ENCODE data around the gene DCAF7. TPM values are rescaled to one million over a fixed set of nuclear protein-coding genes. Genes with fewer than 3 reads are reported as not detected.

The DCAF7 gene
- polyA plus RNA-seq, 2 donors, result 9.1 to 16.0 TPM

GRCh38 chr17:63600569-63601438, 50.5 kb downstream of the DCAF7 start, which contains the start of gene TACO1:
TACO1 (plus strand) TSS chr17:63600895; CDS start chr17:63601084, 189 bp downstream.
- Histone ChIP-seq H3K4me3 (ENCODE audit: low read depth in 1 of 2, low read length in 2 of 2) (peak within 1 kb of the TSS; percentile 89 to 100), H3K36me3 (ENCODE audit: control insufficient read depth in 2 of 2, insufficient read depth in 2 of 2, low read length in 1 of 2) (peaks cover 0 to 6% of the 10 kb centered on the region in 2 donors), H3K27me3 (ENCODE audit: control insufficient read depth in 1 of 2, insufficient read depth in 2 of 2, low read length in 2 of 2) (no peaks in the 10 kb centered on the region), H3K9me3 (ENCODE audit: control insufficient read depth in 2 of 2, insufficient read depth in 1 of 2, low read depth in 1 of 2, low read length in 1 of 2) (no peaks in the 10 kb centered on the region), H3K27ac (ENCODE audit: low read depth in 2 of 2, low read length in 1 of 2) (peak within 1 kb of the TSS; percentile 83 to 86), H3K4me1 (ENCODE audit: control insufficient read depth in 2 of 2, insufficient read depth in 2 of 2, low read length in 1 of 2) (peaks cover 0 to 4% of the 10 kb centered on the region in 2 donors)
- WGBS, 2 donors, result 1% methylated on average over 47 to 61 of the region's 61 CpGs

DNA sequence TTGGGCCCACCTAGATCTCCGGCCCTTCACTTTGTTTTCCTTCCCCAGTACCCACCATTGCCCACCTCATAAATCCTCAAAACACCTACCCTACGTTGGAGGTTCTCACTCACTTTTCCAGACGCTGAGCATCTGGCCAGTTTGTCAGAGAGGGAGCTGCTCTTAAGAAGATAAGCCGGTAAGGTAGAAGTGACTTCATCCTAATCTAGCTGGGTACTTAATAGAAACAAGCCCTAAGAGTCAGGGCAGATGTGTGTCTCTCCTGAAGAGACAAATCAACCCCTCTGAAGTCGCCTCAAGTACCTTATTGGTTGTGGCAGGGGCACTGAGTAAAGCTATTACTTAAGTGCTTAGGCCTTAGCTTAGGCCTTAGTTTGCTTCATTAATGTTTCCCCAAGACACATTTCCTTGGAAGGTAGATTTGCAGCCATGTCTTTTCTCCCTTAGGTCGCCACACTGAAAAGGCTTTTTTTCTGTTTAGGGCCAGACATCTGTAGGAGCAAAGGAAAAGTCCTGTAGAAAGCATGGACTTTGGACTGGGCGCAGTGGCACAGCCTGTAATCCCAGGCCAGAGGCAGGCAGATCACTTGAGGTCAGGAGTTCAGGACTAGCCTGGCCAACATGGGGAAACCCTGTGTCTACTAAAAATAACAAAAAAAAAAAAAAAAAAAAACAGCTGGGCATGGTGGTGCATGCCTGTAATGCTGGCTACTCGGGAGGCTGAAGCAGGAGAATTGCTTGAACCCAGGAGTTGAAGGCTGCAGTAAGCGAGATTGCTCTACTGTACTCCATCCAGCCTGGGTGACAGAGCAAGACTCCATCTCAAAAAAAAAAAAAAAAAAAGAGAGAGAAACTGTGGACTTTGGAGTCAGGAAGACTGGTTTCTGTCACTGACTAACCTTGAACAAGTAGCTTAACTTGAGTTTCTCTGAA, 51.4 kb downstream of the DCAF7 start:
- peaks cover 3 to 9% of the 10 kb centered on the region in 2 donors for H3K36me3 ChIP-seq (ENCODE audit: control insufficient read depth in 2 of 2, insufficient read depth in 2 of 2, low read length in 1 of 2)
- WGBS, 2 donors, result 45 to 48% methylated on average over 9 of the region's 9 CpGs
- no peaks in the 10 kb centered on the region for H3K9me3 ChIP-seq (ENCODE audit: control insufficient read depth in 2 of 2, insufficient read depth in 1 of 2, low read depth in 1 of 2, low read length in 1 of 2)
- peaks cover 0 to 4% of the 10 kb centered on the region in 2 donors for H3K4me1 ChIP-seq (ENCODE audit: control insufficient read depth in 2 of 2, insufficient read depth in 2 of 2, low read length in 1 of 2)
- H3K4me3 ChIP-seq (ENCODE audit: low read depth in 1 of 2, low read length in 2 of 2), result peak overlapping the region; percentile 89 to 100
- peak overlapping the region in 1 of 2 donors; percentile 86 for H3K27ac ChIP-seq (ENCODE audit: low read depth in 2 of 2, low read length in 1 of 2)
- H3K27me3 ChIP-seq (ENCODE audit: control insufficient read depth in 1 of 2, insufficient read depth in 2 of 2, low read length in 2 of 2), result no peaks in the 10 kb centered on the region

- no peak overlapping the region for H3K27ac ChIP-seq (ENCODE audit: low read depth in 2 of 2, low read length in 1 of 2)
- WGBS, 2 donors, result 74 to 82% methylated on average over 6 of the region's 6 CpGs
- peaks cover 19 to 24% of the 10 kb centered on the region in 2 donors for H3K36me3 ChIP-seq (ENCODE audit: control insufficient read depth in 2 of 2, insufficient read depth in 2 of 2, low read length in 1 of 2)
These were observed 59.7 kb downstream of the DCAF7 start for GRCh38 chr17:63609816-63610573.

DNA sequence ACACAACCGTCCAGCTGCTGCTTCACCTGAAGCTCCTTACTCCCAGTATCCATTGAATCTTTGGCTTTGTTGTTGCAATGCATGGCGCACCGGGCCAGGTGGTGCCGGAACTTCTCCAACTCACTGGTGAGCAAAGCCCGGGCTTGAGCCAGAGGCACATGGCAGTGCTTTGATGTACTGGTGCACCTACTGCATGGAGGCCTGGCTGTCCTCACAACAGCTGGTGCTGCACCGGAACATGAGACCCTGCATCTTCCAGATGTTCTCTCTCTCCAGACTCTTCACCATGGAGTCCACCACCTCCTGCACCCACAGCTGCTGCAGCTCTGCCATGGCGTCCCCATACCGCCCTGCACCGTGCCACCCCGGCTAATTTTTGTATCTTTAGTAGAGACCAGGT, 60.6 kb downstream of the DCAF7 start:
- no peak overlapping the region for H3K27ac ChIP-seq (ENCODE audit: low read depth in 2 of 2, low read length in 1 of 2)
- no peaks in the 10 kb centered on the region for H3K4me1 ChIP-seq (ENCODE audit: control insufficient read depth in 2 of 2, insufficient read depth in 2 of 2, low read length in 1 of 2)
- H3K9me3 ChIP-seq (ENCODE audit: control insufficient read depth in 2 of 2, insufficient read depth in 1 of 2, low read depth in 1 of 2, low read length in 1 of 2), result no peaks in the 10 kb centered on the region
- H3K27me3 ChIP-seq (ENCODE audit: control insufficient read depth in 1 of 2, insufficient read depth in 2 of 2, low read length in 2 of 2), result no peaks in the 10 kb centered on the region
- peaks cover 18 to 19% of the 10 kb centered on the region in 2 donors for H3K36me3 ChIP-seq (ENCODE audit: control insufficient read depth in 2 of 2, insufficient read depth in 2 of 2, low read length in 1 of 2)
- 93 to 96% methylated on average over 10 of the region's 10 CpGs for WGBS, 2 donors
- no peak overlapping the region for H3K4me3 ChIP-seq (ENCODE audit: low read depth in 1 of 2, low read length in 2 of 2)

More at GRCh38 chr17:63609816-63610573, 59.7 kb downstream of the DCAF7 start:
- H3K9me3 ChIP-seq (ENCODE audit: control insufficient read depth in 2 of 2, insufficient read depth in 1 of 2, low read depth in 1 of 2, low read length in 1 of 2), result no peaks in the 10 kb centered on the region
- H3K27me3 ChIP-seq (ENCODE audit: control insufficient read depth in 1 of 2, insufficient read depth in 2 of 2, low read length in 2 of 2), result no peaks in the 10 kb centered on the region
- H3K4me3 ChIP-seq (ENCODE audit: low read depth in 1 of 2, low read length in 2 of 2), result no peak overlapping the region
- no peaks in the 10 kb centered on the region for H3K4me1 ChIP-seq (ENCODE audit: control insufficient read depth in 2 of 2, insufficient read depth in 2 of 2, low read length in 1 of 2)

- no peaks in the 10 kb centered on the region for H3K9me3 ChIP-seq (ENCODE audit: control insufficient read depth in 2 of 2, insufficient read depth in 1 of 2, low read depth in 1 of 2, low read length in 1 of 2)
- no peak overlapping the region for H3K4me3 ChIP-seq (ENCODE audit: low read depth in 1 of 2, low read length in 2 of 2)
- 68 to 77% methylated on average over 3 of the region's 3 CpGs for WGBS, 2 donors
- peaks cover 15% of the 10 kb centered on the region in 2 donors for H3K36me3 ChIP-seq (ENCODE audit: control insufficient read depth in 2 of 2, insufficient read depth in 2 of 2, low read length in 1 of 2)
- no peaks in the 10 kb centered on the region for H3K4me1 ChIP-seq (ENCODE audit: control insufficient read depth in 2 of 2, insufficient read depth in 2 of 2, low read length in 1 of 2)
- H3K27me3 ChIP-seq (ENCODE audit: control insufficient read depth in 1 of 2, insufficient read depth in 2 of 2, low read length in 2 of 2), result no peaks in the 10 kb centered on the region
- H3K27ac ChIP-seq (ENCODE audit: low read depth in 2 of 2, low read length in 1 of 2), result no peak overlapping the region
These were observed 61.1 kb downstream of the DCAF7 start for GRCh38 chr17:63611354-63611753.

- Histone ChIP-seq H3K4me3 (ENCODE audit: low read depth in 1 of 2, low read length in 2 of 2) (no peak overlapping the region), H3K27me3 (ENCODE audit: control insufficient read depth in 1 of 2, insufficient read depth in 2 of 2, low read length in 2 of 2) (no peaks in the 10 kb centered on the region), H3K27ac (ENCODE audit: low read depth in 2 of 2, low read length in 1 of 2) (no peak overlapping the region), H3K9me3 (ENCODE audit: control insufficient read depth in 2 of 2, insufficient read depth in 1 of 2, low read depth in 1 of 2, low read length in 1 of 2) (no peaks in the 10 kb centered on the region), H3K36me3 (ENCODE audit: control insufficient read depth in 2 of 2, insufficient read depth in 2 of 2, low read length in 1 of 2) (peaks cover under 1 to 3% of the 10 kb centered on the region in 2 donors), H3K4me1 (ENCODE audit: control insufficient read depth in 2 of 2, insufficient read depth in 2 of 2, low read length in 1 of 2) (no peaks in the 10 kb centered on the region)
- WGBS, 2 donors, result 88 to 93% methylated on average over 2 of the region's 2 CpGs
These were observed 63.4 kb downstream of the DCAF7 start for GRCh38 chr17:63613663-63614062.

- H3K4me3 ChIP-seq (ENCODE audit: low read depth in 1 of 2, low read length in 2 of 2), result peak overlapping the region; percentile 65 to 72
- no peaks in the 10 kb centered on the region for H3K9me3 ChIP-seq (ENCODE audit: control insufficient read depth in 2 of 2, insufficient read depth in 1 of 2, low read depth in 1 of 2, low read length in 1 of 2)
- H3K27me3 ChIP-seq (ENCODE audit: control insufficient read depth in 1 of 2, insufficient read depth in 2 of 2, low read length in 2 of 2), result no peaks in the 10 kb centered on the region
- H3K27ac ChIP-seq (ENCODE audit: low read depth in 2 of 2, low read length in 1 of 2), result peak overlapping the region; percentile 69 to 80
- 7 to 14% methylated on average over 7 to 10 of the region's 10 CpGs for WGBS, 2 donors
- H3K4me1 ChIP-seq (ENCODE audit: control insufficient read depth in 2 of 2, insufficient read depth in 2 of 2, low read length in 1 of 2), result peaks cover 0 to 7% of the 10 kb centered on the region in 2 donors
- H3K36me3 ChIP-seq (ENCODE audit: control insufficient read depth in 2 of 2, insufficient read depth in 2 of 2, low read length in 1 of 2), result no peaks in the 10 kb centered on the region
These were observed 71.0 kb downstream of the DCAF7 start for GRCh38 chr17:63621229-63621683.

- Histone ChIP-seq H3K4me1 (ENCODE audit: control insufficient read depth in 2 of 2, insufficient read depth in 2 of 2, low read length in 1 of 2) (peaks cover 0 to 7% of the 10 kb centered on the region in 2 donors), H3K27me3 (ENCODE audit: control insufficient read depth in 1 of 2, insufficient read depth in 2 of 2, low read length in 2 of 2) (no peaks in the 10 kb centered on the region), H3K9me3 (ENCODE audit: control insufficient read depth in 2 of 2, insufficient read depth in 1 of 2, low read depth in 1 of 2, low read length in 1 of 2) (no peaks in the 10 kb centered on the region), H3K27ac (ENCODE audit: low read depth in 2 of 2, low read length in 1 of 2) (peak within 1 kb of the TSS; percentile 88 to 97), H3K36me3 (ENCODE audit: control insufficient read depth in 2 of 2, insufficient read depth in 2 of 2, low read length in 1 of 2) (no peaks in the 10 kb centered on the region), H3K4me3 (ENCODE audit: low read depth in 1 of 2, low read length in 2 of 2) (peak within 1 kb of the TSS; percentile 72 to 84)
- WGBS, 2 donors, result 1% methylated on average over 54 to 75 of the region's 75 CpGs
These were observed 71.7 kb downstream of the DCAF7 start, which contains the start of gene MAP3K3 for GRCh38 chr17:63621684-63622573. MAP3K3 (plus strand) TSS chr17:63622417; CDS start chr17:63622760, 343 bp downstream.

Measured in esophagus (tissue), 2 donors.